CD4-positive, CD25-positive, alpha-beta regulatory T cell (primary cell): ENCODE results near the gene CDC14B. TPM values are rescaled to one million over a fixed set of nuclear protein-coding genes. Genes with fewer than 3 reads are reported as not detected.
"Not testable (repeated sequence)": the region's sequence is repeated elsewhere in the genome, so short reads cannot be mapped to it uniquely, and the experiment has no call there.

Source experiments
- ATAC-seq, 2 donors: fragments of 150-1000 bp; cut with Tn5 transposase; one replicate each; pipeline ENCODE4 v1.10.0; 2021; ENCODE audit warnings: low read depth in 2 of 2, moderate number of reproducible peaks in 2 of 2, moderate library complexity in 1 of 2
- DNase-seq, 3 donors: peaks; one replicate each; pipeline versions ENCODE4 v3.0.0 to v3.0.0-alpha.2; 2012 to 2022; ENCODE audit warnings: mixed read lengths in 1 of 3
- H3K27ac ChIP-seq: one replicate; pipeline ENCODE4 v1.7.0; 2013; ENCODE audit warnings: mild to moderate bottlenecking, low read length; ENCODE audit not compliant: insufficient read depth, poor library complexity, severe bottlenecking
- H3K27me3 ChIP-seq: one replicate; pipeline ENCODE4 v1.7.0; 2013; ENCODE audit warnings: low read length; ENCODE audit not compliant: control insufficient read depth, insufficient read depth
- H3K36me3 ChIP-seq: one replicate; pipeline ENCODE4 v1.7.0; 2013; ENCODE audit warnings: mild to moderate bottlenecking, low read length, moderate library complexity; ENCODE audit not compliant: control insufficient read depth, insufficient read depth
- H3K4me1 ChIP-seq: 2 replicates; pipeline ENCODE4 v1.7.0; 2013; ENCODE audit warnings: mild to moderate bottlenecking, low read length; ENCODE audit not compliant: insufficient read depth, control insufficient read depth, poor library complexity, severe bottlenecking
- H3K4me3 ChIP-seq: one replicate; pipeline ENCODE4 v1.7.0; 2013; ENCODE audit warnings: low read depth, mild to moderate bottlenecking, low read length, moderate library complexity
- H3K9me3 ChIP-seq, 2 experiments: 1 replicate in 1 of 2; 2 replicates in 1 of 2; pipeline ENCODE4 v1.7.0; 2013; ENCODE audit warnings: low read length in 2 of 2, mild to moderate bottlenecking in 1 of 2, moderate library complexity in 1 of 2; ENCODE audit not compliant: control insufficient read depth in 2 of 2
- H3K27ac Mint-ChIP-seq, 3 donors: one replicate each; pipeline ENCODE4 v1.8.0; 2020 to 2022; ENCODE audit warnings: mild to moderate bottlenecking in 3 of 3, mixed read lengths in 3 of 3, moderate library complexity in 2 of 3
- H3K27me3 Mint-ChIP-seq: one replicate; pipeline ENCODE4 v1.8.0; 2022; ENCODE audit warnings: mild to moderate bottlenecking, mixed read lengths
- H3K36me3 Mint-ChIP-seq: one replicate; pipeline ENCODE4 v1.8.0; 2020; ENCODE audit warnings: mixed read lengths
- H3K4me1 Mint-ChIP-seq, 4 donors: one replicate each; pipeline ENCODE4 v1.8.0; 2020 to 2022; ENCODE audit warnings: mixed read lengths in 4 of 4, mild to moderate bottlenecking in 1 of 4
- H3K4me3 Mint-ChIP-seq, 4 donors: one replicate each; pipeline ENCODE4 v1.8.0; 2020 to 2022; ENCODE audit warnings: mild to moderate bottlenecking in 4 of 4, mixed read lengths in 4 of 4, moderate library complexity in 3 of 4
- H3K9me3 Mint-ChIP-seq, 7 donors: one replicate each; pipeline ENCODE4 v1.8.0; 2020 to 2022; ENCODE audit warnings: mixed read lengths in 7 of 7, mild to moderate bottlenecking in 3 of 7, moderate library complexity in 2 of 7
- polyA plus RNA-seq, 4 donors: library from polyadenylated mRNA; unstranded; fragments of 300-500 nt; fragmentation: Illumina TruSeq; gene quantifications; one replicate each; pipeline ENCODE4 v1.2.3, GENCODE V29; 2021
- total RNA-seq: library from RNA; stranded (reverse); gene quantifications from one replicate; pipeline ENCODE4 v1.2.3, GENCODE V29; 2022

CDC14B gene
- total and polyA plus RNA-seq, 5 donors from 2014 or later = 7.1 to 17.7 (median 9.0) TPM

DNA sequence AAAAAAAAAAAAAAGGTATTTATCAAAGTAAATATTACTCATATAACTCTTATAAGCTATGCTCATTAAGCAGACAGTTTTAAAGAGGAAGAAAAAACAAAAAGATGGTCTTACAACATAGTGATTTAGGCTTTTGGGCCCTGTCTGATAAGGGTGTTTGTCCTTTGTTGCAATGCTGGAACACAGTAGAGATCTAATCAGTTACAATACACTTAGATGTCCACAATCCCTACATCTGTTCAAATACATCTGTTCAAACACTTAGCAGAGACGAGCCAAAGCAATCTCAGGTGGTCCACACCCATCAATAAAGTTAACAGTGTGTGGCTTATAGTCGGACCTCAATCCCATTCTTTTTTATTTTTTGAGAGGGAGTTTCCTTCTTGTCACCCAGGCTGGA lies 24.5 kb upstream of the CDC14B start:
- Mint-ChIP-seq H3K36me3 (peaks cover 27% of the 10 kb centered on the region), H3K9me3 (no peaks in the 10 kb centered on the region), H3K4me1 (no peaks in the 10 kb centered on the region), H3K27ac (no peak overlapping the region), H3K4me3 (no peak overlapping the region), H3K27me3 (no peaks in the 10 kb centered on the region)
- Histone ChIP-seq H3K36me3 (peaks cover 30% of the 10 kb centered on the region), H3K27ac (no peak overlapping the region), H3K4me1 (no peaks in the 10 kb centered on the region), H3K4me3 (no peak overlapping the region), H3K27me3 (no peaks in the 10 kb centered on the region), H3K9me3 (no peaks in the 10 kb centered on the region)
- ATAC-seq (no peak), DNase-seq (no peak)

- H3K4me3 ChIP-seq = no peak overlapping the region
- no peak overlapping the region for H3K27ac Mint-ChIP-seq
Measured at GRCh38 chr9:96641514-96641913, 21.9 kb upstream of the CDC14B start.

DNA sequence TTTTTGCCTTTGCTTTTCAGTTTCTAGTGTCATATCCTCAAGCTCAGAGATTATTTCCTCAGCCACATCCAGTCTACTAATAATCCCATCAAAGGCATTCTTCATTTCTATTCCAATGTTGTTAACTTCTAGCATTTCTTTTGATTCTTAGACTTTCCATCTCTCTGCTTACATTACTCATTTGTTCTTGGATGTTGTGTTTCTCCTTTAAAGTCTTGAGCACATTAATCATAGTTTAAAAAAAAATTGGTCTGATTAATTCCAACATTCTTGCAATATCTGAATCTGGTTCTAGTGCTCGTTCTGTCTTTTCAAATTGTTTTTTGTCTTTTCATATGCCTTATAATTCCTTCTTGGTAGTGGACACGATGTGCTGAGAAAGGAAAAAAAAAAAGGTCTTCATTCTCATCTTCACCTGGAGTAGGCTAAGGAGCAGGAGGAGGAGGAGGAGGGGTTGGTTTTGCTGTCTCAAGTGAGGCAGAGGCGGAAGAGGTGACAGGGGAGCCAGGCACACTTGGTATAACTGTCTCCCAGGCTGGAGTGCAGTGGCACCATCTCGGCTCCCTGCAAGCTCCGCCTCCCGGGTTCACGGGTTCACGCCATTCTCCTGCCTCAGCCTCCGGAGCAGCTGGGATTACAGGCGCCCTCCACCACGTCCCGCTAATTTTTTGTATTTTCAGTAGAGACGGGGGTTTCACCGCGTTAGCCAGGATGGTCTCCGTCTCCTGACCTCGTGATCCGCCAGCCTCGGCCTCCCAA lies 19.1 kb upstream of the CDC14B start:
- Mint-ChIP-seq H3K27me3 (peaks cover 13% of the 10 kb centered on the region), H3K27ac (no peak overlapping the region), H3K4me3 (no peak overlapping the region), H3K4me1 (no peaks in the 10 kb centered on the region), H3K9me3 (no peaks in the 10 kb centered on the region), H3K36me3 (peaks cover 11% of the 10 kb centered on the region)
- no peaks in the 10 kb centered on the region for H3K9me3 ChIP-seq
- DNase-seq (no peak), ATAC-seq (no peak)
- H3K4me3 ChIP-seq = no peak overlapping the region
- peaks cover 2% of the 10 kb centered on the region for H3K27me3 ChIP-seq
- no peaks in the 10 kb centered on the region for H3K4me1 ChIP-seq
- no peak overlapping the region for H3K27ac ChIP-seq
- peaks cover 9% of the 10 kb centered on the region for H3K36me3 ChIP-seq

More at GRCh38 chr9:96641514-96641913, 21.9 kb upstream of the CDC14B start:
- Histone ChIP-seq H3K27me3 (no peaks in the 10 kb centered on the region), H3K4me1 (no peaks in the 10 kb centered on the region), H3K9me3 (no peaks in the 10 kb centered on the region), H3K36me3 (peaks cover 18% of the 10 kb centered on the region), H3K27ac (no peak overlapping the region)
- ATAC-seq = no peak
- Mint-ChIP-seq H3K36me3 (peaks cover 20% of the 10 kb centered on the region), H3K4me3 (no peak overlapping the region), H3K27me3 (peaks cover 9% of the 10 kb centered on the region), H3K4me1 (no peaks in the 10 kb centered on the region), H3K9me3 (no peaks in the 10 kb centered on the region)
- DNase-seq = no peak

DNA sequence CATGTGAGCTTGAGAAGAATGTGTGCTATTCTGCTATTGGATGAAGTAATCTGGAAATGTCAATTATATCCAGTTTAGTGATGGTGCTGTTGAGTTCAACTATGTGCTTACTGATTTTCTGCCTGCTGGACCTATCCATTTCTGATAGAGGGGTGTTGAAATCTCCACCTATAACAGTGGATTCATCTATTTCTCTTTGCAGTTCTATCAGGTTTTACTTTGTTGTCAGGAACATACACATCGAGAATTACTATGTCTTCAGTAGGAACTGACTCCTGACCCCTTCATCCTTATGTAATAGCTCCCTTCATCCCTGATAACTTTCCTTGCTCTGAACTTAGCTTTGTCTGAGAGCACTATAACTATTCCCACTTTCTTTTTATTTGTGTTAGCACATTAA lies 16.7 kb upstream of the CDC14B start:
- peaks cover 2% of the 10 kb centered on the region for H3K27me3 ChIP-seq
- Mint-ChIP-seq H3K4me1 (no peaks in the 10 kb centered on the region), H3K27ac (no peak overlapping the region), H3K27me3 (peaks cover 20% of the 10 kb centered on the region), H3K9me3 (no peaks in the 10 kb centered on the region), H3K4me3 (no peak overlapping the region), H3K36me3 (peaks cover 4% of the 10 kb centered on the region)
- no peak overlapping the region for H3K4me3 ChIP-seq
- no peak overlapping the region for H3K27ac ChIP-seq
- no peaks in the 10 kb centered on the region for H3K9me3 ChIP-seq
- no peaks in the 10 kb centered on the region for H3K4me1 ChIP-seq
- DNase-seq = no peak
- H3K36me3 ChIP-seq = no peaks in the 10 kb centered on the region
- no peak for ATAC-seq

- H3K27me3 Mint-ChIP-seq = peaks cover 33% of the 10 kb centered on the region
- not testable (repeated sequence) for H3K4me1 ChIP-seq, H3K27me3 ChIP-seq, H3K4me1 Mint-ChIP-seq, H3K9me3 Mint-ChIP-seq, H3K27ac ChIP-seq, H3K36me3 ChIP-seq, ATAC-seq, DNase-seq, H3K27ac Mint-ChIP-seq, H3K4me3 Mint-ChIP-seq, H3K4me3 ChIP-seq, H3K36me3 Mint-ChIP-seq, H3K9me3 ChIP-seq
Measured at GRCh38 chr9:96633579-96633978, 13.9 kb upstream of the CDC14B start.

DNA sequence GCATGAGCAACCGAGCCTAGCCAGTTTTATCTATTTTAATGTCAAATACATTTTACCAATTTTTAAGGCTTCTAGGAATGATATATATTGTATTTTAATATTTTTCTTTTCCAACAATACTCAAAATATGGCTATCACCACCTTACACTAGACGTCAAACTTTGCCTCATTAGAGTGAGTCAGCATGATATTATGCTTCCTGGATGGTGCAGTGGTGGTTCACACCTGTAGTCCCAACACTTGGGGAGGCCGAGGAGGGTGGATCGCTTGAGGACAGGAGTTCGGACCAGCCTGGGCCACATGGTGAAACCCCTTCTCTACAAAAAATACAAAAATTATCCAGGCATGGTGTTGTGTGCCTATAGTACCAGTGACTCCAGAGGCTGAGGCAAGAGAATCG lies 7.3 kb upstream of the CDC14B start:
- Histone ChIP-seq H3K36me3 (no peaks in the 10 kb centered on the region), H3K27me3 (no peaks in the 10 kb centered on the region), H3K27ac (no peak overlapping the region), H3K9me3 (no peaks in the 10 kb centered on the region), H3K4me3 (no peak overlapping the region), H3K4me1 (no peaks in the 10 kb centered on the region)
- peaks cover 51% of the 10 kb centered on the region for H3K27me3 Mint-ChIP-seq
- ATAC-seq = no peak
- H3K27ac Mint-ChIP-seq = no peak overlapping the region
- H3K4me3 Mint-ChIP-seq = no peak overlapping the region
- no peaks in the 10 kb centered on the region for H3K9me3 Mint-ChIP-seq
- DNase-seq = no peak
- no peaks in the 10 kb centered on the region for H3K4me1 Mint-ChIP-seq
- H3K36me3 Mint-ChIP-seq = no peaks in the 10 kb centered on the region

GRCh38 chr9:96621618-96622017 lies 2.0 kb upstream of the CDC14B start:
- peaks cover 66% of the 10 kb centered on the region for H3K27me3 Mint-ChIP-seq
- ATAC-seq (no peak), DNase-seq (peak in 1 of 3 donors; percentile 20)
- peaks cover 0 to 4% (median 0%) of the 10 kb centered on the region in 7 donors for H3K9me3 Mint-ChIP-seq
- Histone ChIP-seq H3K4me1 (peaks cover 9% of the 10 kb centered on the region), H3K27ac (no peak overlapping the region), H3K36me3 (no peaks in the 10 kb centered on the region), H3K4me3 (no peak overlapping the region), H3K9me3 (no peaks in the 10 kb centered on the region), H3K27me3 (peaks cover 16% of the 10 kb centered on the region)
- no peak overlapping the region for H3K27ac Mint-ChIP-seq
- no peaks in the 10 kb centered on the region for H3K36me3 Mint-ChIP-seq
- no peak overlapping the region for H3K4me3 Mint-ChIP-seq
- H3K4me1 Mint-ChIP-seq = peaks cover 5 to 15% (median 6%) of the 10 kb centered on the region in 4 donors

GRCh38 chr9:96620832-96621269 lies 1.2 kb upstream of the CDC14B start:
- Mint-ChIP-seq H3K27ac (no peak overlapping the region), H3K4me1 (peaks cover 5 to 15% (median 6%) of the 10 kb centered on the region in 4 donors), H3K9me3 (peaks cover 0 to 4% (median 0%) of the 10 kb centered on the region in 7 donors), H3K4me3 (peak overlapping the region in 3 of 4 donors; percentile 36 to 78 (median 77)), H3K27me3 (peaks cover 67% of the 10 kb centered on the region), H3K36me3 (no peaks in the 10 kb centered on the region)
- Histone ChIP-seq H3K4me3 (no peak overlapping the region), H3K4me1 (peaks cover 9% of the 10 kb centered on the region), H3K36me3 (no peaks in the 10 kb centered on the region), H3K27me3 (peaks cover 16% of the 10 kb centered on the region), H3K9me3 (no peaks in the 10 kb centered on the region), H3K27ac (no peak overlapping the region)
- ATAC-seq (no peak), DNase-seq (no peak)
